ENCODE measurements around the gene RHAG.

RHAG gene

GRCh38 chr6:49637350-49637731 is 702 bp upstream of the RHAG start:
- TF ChIP-seq CTCF (IDR thresholded peaks at IDR 0.05; ENCODE audit: insufficient read depth, low read depth, low read length, missing control alignments): no peak
- DNase-seq (ENCODE audit: low read depth): no peak
- no peak overlapping the region for H3K4me3 ChIP-seq (ENCODE audit: low read length)

GRCh38 chr6:49635978-49636712 is 494 bp downstream of the RHAG start:
- no peak for TF ChIP-seq CTCF (IDR thresholded peaks at IDR 0.05; ENCODE audit: insufficient read depth, low read depth, low read length, missing control alignments)
- DNase-seq (ENCODE audit: low read depth): no peak
- H3K4me3 ChIP-seq (ENCODE audit: low read length): no peak overlapping the region

GRCh38 chr6:49635480-49635879 is 1.2 kb downstream of the RHAG start:
- DNase-seq (ENCODE audit: low read depth): no peak
- no peak overlapping the region for H3K4me3 ChIP-seq (ENCODE audit: low read length)
- TF ChIP-seq CTCF (IDR thresholded peaks at IDR 0.05; ENCODE audit: insufficient read depth, low read depth, low read length, missing control alignments): no peak

- H3K4me3 ChIP-seq (ENCODE audit: low read length): no peak overlapping the region
- no peak for TF ChIP-seq CTCF (IDR thresholded peaks at IDR 0.05; ENCODE audit: insufficient read depth, low read depth, low read length, missing control alignments)
- no peak for DNase-seq (ENCODE audit: low read depth)
Measured at GRCh38 chr6:49634836-49635218, 1.8 kb downstream of the RHAG start.

- no peak for DNase-seq (ENCODE audit: low read depth)
- TF ChIP-seq CTCF (IDR thresholded peaks at IDR 0.05; ENCODE audit: insufficient read depth, low read depth, low read length, missing control alignments): no peak
- no peak overlapping the region for H3K4me3 ChIP-seq (ENCODE audit: low read length)
Measured at GRCh38 chr6:49634092-49634835, 2.4 kb downstream of the RHAG start.

GRCh38 chr6:49633541-49633940 is 3.1 kb downstream of the RHAG start:
- no peak for DNase-seq (ENCODE audit: low read depth)
- TF ChIP-seq CTCF (IDR thresholded peaks at IDR 0.05; ENCODE audit: insufficient read depth, low read depth, low read length, missing control alignments): no peak
- H3K4me3 ChIP-seq (ENCODE audit: low read length): no peak overlapping the region

All from epithelial cell of esophagus (primary cell).